Activated naive CD4-positive, alpha-beta T cell treated with anti-CD3 and anti-CD28 coated beads, Interleukin-2, amount 50 U/mL, for 72 hours (primary cell): Measurements from ENCODE around the gene PTPRD. TPM values are rescaled to one million over a fixed set of nuclear protein-coding genes. Genes with fewer than 3 reads are reported as not detected.
A peak's percentile ranks its signal among the peaks of the same experiment; 100 is the strongest.
"Not testable (repeated sequence)": the region's sequence is repeated elsewhere in the genome, so short reads cannot be mapped to it uniquely, and the experiment has no call there.

Experiments
- ATAC-seq, 2 donors: fragments of 150-1000 bp; cut with Tn5 transposase; 2 replicates each; pipeline ENCODE4 v1.10.0; 2021; ENCODE audit warnings: mild to moderate bottlenecking in 2 of 2, moderate library complexity in 2 of 2
- DNase-seq, 2 donors: peaks; one replicate each; pipeline ENCODE4 v3.0.0; 2021 to 2022; ENCODE audit warnings: low spot score in 2 of 2
- H3K27ac Mint-ChIP-seq, 2 donors: one replicate each; pipeline ENCODE4 v1.8.0; 2022; ENCODE audit warnings: mild to moderate bottlenecking in 2 of 2, mixed read lengths in 2 of 2
- H3K36me3 Mint-ChIP-seq, 2 donors: one replicate each; pipeline ENCODE4 v1.8.0; 2022; ENCODE audit warnings: mixed read lengths in 2 of 2
- H3K9me3 Mint-ChIP-seq, 2 donors: one replicate each; pipeline ENCODE4 v1.8.0; 2022; ENCODE audit warnings: mixed read lengths in 2 of 2
- total RNA-seq, 2 donors: library from RNA; stranded (reverse); gene quantifications; one replicate each; pipeline ENCODE4 v1.2.3, GENCODE V29; 2022

PTPRD gene
- total RNA-seq, 2 donors from 2014 or later: not detected

DNA sequence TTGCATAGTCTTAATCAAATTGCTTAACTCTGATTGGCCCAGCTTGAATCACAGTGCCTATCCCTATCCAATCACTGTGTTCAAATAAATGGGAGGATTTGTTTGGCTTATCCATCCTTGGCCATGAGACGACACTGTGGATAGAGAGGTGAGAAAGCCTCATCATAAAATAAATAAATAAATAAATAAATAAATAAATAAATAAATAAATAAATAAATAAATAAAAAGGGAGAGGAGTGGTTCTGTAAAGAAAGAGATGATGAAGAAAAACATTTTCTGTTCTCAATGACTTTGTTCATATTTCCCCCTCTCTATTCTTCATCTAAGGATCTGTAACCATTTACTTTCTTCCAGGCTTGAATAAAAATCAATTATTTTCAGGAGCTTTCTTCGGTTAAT, 74.7 kb downstream of the PTPRD start:
- DNase-seq (no peak), ATAC-seq (no peak)
- no peak overlapping the region for H3K27ac Mint-ChIP-seq
- peaks cover 0 to 6% of the 10 kb centered on the region in 2 donors for H3K9me3 Mint-ChIP-seq
- H3K36me3 Mint-ChIP-seq: no peaks in the 10 kb centered on the region

DNA sequence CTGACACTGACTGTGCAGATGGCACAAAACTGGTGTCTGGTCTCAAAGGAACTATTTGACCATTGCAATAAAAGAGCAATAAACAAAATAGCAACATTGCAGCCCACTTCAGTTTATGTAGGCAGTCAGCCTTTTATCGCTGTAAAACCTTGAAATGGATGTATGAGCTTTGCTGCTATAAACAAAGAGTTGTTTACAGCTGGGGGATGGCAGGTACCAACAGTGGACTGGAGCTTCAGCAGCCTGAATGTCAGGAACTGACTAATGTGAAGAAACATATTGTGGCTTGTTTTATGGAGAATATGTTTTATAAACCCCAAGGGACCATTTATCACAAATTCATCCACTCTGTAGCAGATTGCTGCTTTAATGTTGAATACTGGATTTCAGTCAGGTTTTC, 78.0 kb downstream of the PTPRD start:
- Mint-ChIP-seq H3K9me3 (peaks cover 5 to 6% of the 10 kb centered on the region in 2 donors), H3K27ac (no peak overlapping the region)
- ATAC-seq: no peak

DNA sequence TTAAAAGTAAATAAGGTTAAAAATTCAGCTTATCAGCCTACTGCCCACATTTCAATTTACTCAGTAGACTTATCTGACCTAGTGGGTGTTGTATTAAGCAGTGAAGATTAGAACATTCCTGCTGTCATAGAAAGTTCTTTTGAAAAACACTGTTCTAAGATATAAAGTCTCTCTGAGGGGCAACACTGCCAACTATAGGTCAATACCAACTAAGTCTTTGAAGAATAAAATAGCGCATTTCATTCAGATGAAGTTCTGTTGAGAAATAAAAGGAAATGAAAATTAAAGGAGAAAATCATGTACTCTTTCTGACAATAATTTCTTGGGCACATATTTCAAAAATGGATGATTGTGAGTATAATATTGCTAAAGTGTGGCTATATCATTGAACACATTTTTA, 86.8 kb downstream of the PTPRD start:
- Mint-ChIP-seq H3K9me3 (peaks cover 13 to 16% of the 10 kb centered on the region in 2 donors), H3K27ac (no peak overlapping the region), H3K36me3 (no peaks in the 10 kb centered on the region)
- DNase-seq (no peak), ATAC-seq (no peak)

More for the DNA sequence above, 78.0 kb downstream of the PTPRD start:
- no peaks in the 10 kb centered on the region for H3K36me3 Mint-ChIP-seq
- DNase-seq: no peak

DNA sequence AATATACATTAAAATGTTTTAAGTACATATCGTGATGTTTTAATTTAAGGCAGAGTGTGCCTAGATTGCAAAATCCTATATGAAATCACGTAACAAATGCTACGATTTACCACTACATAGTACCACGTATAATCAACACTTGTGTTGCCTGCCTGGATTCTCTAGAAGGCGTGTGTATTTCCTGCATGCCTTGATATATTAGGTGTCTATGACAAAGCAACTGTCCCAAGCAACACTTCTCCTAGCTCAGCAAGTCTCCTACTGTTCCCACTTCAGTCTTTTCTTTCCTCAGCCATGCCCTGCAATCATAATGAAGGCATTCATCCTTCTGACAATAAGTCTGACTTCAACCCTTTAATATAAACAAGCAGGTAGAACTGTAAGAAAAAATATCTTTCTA, 89.6 kb downstream of the PTPRD start:
- ATAC-seq: no peak

DNA sequence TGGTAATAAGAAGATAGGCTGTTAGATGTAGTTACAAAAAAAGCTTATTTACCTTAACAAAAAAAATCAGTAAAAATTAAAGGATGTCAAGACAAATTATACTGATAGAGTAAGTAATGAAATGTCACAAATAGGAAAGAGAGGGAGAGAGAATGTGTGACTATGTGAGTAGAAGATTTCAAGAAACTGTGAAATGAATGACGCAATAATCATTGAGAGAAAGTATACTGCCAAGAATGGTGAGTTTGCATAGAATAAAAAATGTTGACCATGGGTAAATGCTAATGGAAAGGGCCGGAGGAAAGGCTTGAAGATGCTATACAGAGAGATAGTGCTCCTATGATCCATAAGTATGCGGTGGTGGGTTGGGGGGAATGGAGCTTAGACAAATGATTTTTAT, 100.7 kb downstream of the PTPRD start:
- no peak for ATAC-seq
- H3K27ac Mint-ChIP-seq: peak overlapping the region in 1 of 2 donors; percentile 0
- peaks cover 14 to 27% of the 10 kb centered on the region in 2 donors for H3K9me3 Mint-ChIP-seq
- no peak for DNase-seq
- peaks cover 0 to 3% of the 10 kb centered on the region in 2 donors for H3K36me3 Mint-ChIP-seq

More for the DNA sequence above, 89.6 kb downstream of the PTPRD start:
- no peak for DNase-seq
- Mint-ChIP-seq H3K27ac (no peak overlapping the region), H3K9me3 (peaks cover 11 to 19% of the 10 kb centered on the region in 2 donors), H3K36me3 (no peaks in the 10 kb centered on the region)

DNA sequence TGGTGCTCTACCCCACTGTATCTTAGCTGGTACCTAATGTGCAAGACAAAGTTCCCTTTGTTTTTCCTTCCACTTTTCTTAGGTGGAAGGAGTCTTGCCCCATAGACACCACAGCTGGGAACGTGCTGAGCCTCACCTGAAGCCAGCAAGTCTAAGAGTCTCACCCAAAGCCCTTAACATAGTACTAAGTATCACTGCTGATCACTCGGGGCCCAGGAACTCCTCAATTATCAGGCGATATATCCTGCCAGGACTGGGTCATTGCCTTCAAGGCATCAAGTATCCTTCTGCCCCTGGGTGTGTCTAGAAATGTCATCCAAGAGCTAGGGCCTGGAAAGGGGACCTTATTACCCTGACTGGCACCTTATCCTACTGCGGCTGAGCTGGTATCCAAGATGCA, 123.9 kb downstream of the PTPRD start:
- no peak overlapping the region for H3K27ac Mint-ChIP-seq
- no peak for ATAC-seq

DNA sequence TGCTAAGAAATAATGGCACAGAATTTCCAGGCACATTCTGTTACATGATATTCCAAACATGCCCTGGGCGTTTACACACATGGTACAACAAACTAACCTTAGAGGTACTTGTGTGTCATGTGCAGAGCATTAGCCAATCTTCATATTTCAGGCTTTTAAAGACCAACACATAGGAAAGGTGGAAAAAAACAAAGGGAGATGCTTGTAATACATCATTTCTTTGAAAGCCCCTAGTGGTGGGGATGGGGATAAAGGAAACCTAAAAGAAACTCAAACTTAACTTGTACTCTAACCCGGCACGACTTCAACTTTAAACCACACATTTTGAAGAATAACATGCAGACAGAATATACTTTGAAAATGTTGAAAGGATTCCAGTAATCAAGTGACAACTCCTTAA, 133.6 kb downstream of the PTPRD start:
- no peak for DNase-seq
- Mint-ChIP-seq H3K27ac (no peak overlapping the region), H3K36me3 (peaks cover 0 to 6% of the 10 kb centered on the region in 2 donors), H3K9me3 (peaks cover 23 to 36% of the 10 kb centered on the region in 2 donors)
- no peak for ATAC-seq

More for the DNA sequence above, 123.9 kb downstream of the PTPRD start:
- DNase-seq: no peak
- H3K36me3 Mint-ChIP-seq: no peaks in the 10 kb centered on the region
- peaks cover 19 to 26% of the 10 kb centered on the region in 2 donors for H3K9me3 Mint-ChIP-seq

DNA sequence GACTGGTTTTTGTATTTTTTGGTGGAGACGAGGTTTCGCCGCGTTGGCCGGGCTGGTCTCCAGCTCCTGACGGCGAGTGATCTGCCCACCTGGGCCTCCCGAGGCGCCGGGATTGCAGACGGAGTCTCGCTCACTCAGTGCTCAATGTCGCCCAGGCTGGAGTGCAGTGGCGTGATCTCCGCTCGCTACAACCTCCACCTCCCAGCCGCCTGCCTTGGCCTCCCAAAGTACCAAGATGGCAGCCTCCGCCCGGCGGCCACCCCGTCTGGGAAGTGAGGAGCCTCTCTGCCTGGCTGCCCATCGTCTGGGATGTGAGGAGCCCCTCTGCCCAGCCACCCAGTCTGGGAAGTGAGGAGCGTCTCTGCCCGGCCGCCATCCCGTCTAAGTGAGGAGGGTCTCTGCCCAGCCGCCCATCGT, 163.6 kb downstream of the PTPRD start:
- H3K9me3 Mint-ChIP-seq: peaks cover 25 to 31% of the 10 kb centered on the region in 2 donors

DNA sequence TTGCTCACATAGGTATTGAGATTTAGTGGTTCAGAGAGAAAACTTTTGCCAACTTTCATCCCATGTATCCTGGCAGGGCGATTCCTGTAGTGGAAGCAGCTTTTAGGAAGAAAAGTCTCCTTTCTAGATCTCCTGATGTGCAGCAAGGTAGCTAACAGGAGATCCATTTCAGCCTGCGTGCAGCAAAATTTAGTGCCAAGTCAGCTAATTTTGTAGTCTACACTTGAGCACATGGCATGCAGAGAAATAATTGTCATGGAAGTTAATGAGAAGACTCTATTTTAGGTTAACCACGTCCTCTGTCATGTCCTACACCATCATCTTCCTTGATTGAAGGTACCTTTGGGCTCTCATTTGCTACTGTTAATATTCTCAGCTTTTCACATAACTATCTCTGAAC, 165.8 kb downstream of the PTPRD start:
- Mint-ChIP-seq H3K27ac (no peak overlapping the region), H3K9me3 (peaks cover 19 to 23% of the 10 kb centered on the region in 2 donors), H3K36me3 (peaks cover 0 to 5% of the 10 kb centered on the region in 2 donors)
- no peak for DNase-seq
- no peak for ATAC-seq

More for the DNA sequence above, 163.6 kb downstream of the PTPRD start:
- H3K36me3 Mint-ChIP-seq, ATAC-seq, H3K27ac Mint-ChIP-seq: not testable (repeated sequence)
- peak in 1 of 2 donors; percentile 33 for DNase-seq

DNA sequence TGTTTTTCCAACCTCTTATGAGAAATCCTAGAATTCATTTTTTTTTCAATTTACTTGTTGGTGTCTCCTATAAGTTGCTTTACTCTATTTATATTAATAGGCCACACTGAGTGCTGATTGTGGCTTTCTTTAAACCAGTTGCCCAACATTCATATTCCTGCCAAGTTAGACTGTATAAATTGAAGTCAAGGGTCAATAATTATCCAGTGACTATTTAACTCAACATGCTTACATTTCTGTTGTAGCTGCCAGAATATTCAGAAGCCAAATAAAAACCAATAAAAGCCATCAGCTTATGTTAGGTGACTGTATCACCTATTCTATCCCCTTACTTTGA, 169.0 kb downstream of the PTPRD start:
- Mint-ChIP-seq H3K36me3 (peaks cover 0 to 5% of the 10 kb centered on the region in 2 donors), H3K9me3 (peaks cover 20 to 31% of the 10 kb centered on the region in 2 donors), H3K27ac (no peak overlapping the region)
- DNase-seq: no peak
- no peak for ATAC-seq

DNA sequence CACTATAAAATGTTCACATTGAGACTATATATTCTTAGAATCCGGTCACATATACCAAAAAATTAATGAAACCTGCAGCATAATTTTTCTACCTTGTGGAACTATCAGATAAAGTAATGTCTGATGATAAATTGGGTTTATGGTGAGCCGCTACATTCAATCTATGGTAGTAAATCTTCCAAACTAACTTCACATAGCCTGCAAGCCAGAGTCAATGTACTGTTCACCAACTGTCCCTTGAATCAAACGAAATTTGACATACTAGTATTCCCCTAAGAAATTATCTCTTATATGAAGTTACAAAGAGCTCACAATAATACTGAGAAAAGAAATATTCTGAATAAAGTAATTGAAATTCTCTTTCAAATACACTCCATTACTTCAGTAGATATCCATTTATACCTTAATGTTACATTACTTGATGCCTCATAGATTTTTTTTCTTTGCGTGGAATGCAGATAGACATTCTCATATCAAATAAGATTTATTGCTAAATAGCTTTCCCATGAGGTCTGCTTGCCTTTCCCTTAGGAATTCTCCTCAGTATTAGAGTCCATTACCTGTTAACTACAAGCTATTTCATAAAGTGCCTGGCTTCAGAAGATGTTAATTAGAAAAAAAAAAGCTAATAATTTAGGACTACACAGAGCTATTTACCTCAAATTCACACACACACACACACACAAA, 169.5 kb downstream of the PTPRD start:
- H3K9me3 Mint-ChIP-seq: peaks cover 20 to 32% of the 10 kb centered on the region in 2 donors
- no peak for DNase-seq
- ATAC-seq: no peak
- no peak overlapping the region for H3K27ac Mint-ChIP-seq
- peaks cover 0 to 5% of the 10 kb centered on the region in 2 donors for H3K36me3 Mint-ChIP-seq

DNA sequence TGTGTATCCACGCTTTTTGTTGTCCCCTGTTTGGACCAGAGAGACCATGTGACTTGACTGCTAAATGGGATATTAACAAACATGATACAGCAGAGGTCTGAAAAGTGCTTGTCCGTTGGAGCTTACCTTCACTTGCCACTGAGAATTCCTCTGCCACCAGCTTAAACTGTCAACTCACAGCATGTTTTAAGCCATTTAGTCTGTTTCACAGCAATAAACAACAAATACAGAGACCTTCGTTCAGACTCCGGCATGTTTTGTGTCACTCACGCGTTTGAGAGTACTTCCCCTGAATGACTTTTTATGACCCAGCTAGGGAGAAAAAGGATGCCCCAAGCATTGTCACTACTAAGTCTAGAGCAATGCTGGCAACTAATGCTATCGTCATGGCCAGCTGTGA, 173.8 kb downstream of the PTPRD start:
- Mint-ChIP-seq H3K9me3 (peaks cover 4 to 15% of the 10 kb centered on the region in 2 donors), H3K36me3 (no peaks in the 10 kb centered on the region), H3K27ac (no peak overlapping the region)
- DNase-seq (no peak), ATAC-seq (no peak)

DNA sequence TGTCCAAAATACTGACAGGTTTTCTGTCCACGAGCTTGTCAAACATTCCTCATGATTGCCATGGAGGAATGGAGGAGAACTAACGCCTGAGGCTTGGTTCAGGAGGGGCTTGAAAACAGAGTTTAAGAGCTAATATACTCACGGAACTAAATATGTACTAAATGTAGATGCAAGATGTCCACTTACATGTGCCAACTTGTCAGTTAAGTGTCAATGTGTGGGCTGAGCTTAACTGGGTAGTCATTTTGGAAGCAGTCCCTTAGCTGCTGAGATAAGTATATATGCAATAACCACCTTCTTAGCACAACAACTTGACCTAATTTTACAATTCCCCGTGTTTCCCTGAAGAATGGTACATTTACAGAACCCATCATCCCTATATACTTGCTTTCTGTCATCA, 176.0 kb downstream of the PTPRD start:
- DNase-seq (no peak), ATAC-seq (no peak)
- Mint-ChIP-seq H3K9me3 (peaks cover 11 to 15% of the 10 kb centered on the region in 2 donors), H3K36me3 (no peaks in the 10 kb centered on the region), H3K27ac (no peak overlapping the region)

DNA sequence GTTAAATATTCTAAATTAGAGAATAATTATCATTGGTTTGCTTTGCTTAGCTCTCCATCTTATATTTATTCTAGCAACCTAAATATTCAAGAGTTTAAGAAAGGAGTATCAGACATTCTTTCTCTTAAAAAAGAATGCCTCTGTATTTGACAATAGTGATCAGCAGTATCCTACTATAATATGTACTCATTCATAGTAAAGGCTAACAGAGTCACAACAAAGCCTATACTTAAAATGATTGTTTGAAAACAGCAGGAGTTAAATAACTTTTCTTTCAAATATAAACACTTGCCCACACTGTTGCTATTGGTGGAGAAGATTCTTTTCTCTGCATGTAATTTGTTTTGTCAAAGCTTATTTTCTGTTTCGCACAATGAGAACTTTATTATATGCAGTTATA, 178.4 kb downstream of the PTPRD start:
- H3K27ac Mint-ChIP-seq: no peak overlapping the region
- ATAC-seq (no peak), DNase-seq (no peak)
- H3K36me3 Mint-ChIP-seq: no peaks in the 10 kb centered on the region
- peaks cover 6 to 7% of the 10 kb centered on the region in 2 donors for H3K9me3 Mint-ChIP-seq

DNA sequence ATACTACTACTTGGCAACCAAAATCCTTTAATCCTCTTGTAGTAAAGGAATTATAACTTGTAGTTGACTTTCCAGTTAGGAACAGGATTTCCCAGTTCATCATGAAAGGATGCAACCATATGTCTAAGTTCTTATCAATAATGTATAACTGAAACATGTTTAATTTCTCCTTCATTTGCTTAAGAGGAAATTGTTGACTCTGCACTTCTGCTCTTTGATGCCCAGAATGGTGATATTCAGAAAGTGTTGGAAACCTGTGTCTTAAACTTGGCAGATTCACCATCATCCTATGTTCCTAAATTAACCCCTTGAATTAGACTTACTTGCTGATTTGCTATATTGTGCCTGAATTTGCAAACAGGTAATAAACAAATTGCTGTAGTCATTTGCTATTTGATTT, 201.5 kb downstream of the PTPRD start:
- Mint-ChIP-seq H3K9me3 (peaks cover 15 to 26% of the 10 kb centered on the region in 2 donors), H3K27ac (no peak overlapping the region), H3K36me3 (peaks cover 4 to 9% of the 10 kb centered on the region in 2 donors)
- DNase-seq: no peak
- ATAC-seq: no peak

DNA sequence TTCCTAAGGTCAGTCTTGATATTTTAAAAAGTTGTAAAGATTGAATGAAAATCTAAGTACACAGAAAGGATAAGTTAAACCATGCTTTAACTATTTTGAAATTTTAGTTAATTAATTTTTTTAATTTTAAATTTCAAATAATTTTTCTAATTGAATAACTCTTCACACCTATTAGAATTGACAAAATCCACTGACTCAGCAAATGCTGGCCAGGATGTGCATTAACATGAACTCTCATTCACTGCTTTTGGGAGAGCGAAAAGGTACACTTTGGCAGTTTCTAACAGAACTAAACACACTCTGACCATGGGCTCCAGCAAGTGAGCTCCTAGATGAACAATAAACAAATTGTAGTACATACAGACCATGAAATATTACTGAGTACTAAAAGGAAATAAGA, 209.5 kb downstream of the PTPRD start:
- H3K36me3 Mint-ChIP-seq: no peaks in the 10 kb centered on the region

DNA sequence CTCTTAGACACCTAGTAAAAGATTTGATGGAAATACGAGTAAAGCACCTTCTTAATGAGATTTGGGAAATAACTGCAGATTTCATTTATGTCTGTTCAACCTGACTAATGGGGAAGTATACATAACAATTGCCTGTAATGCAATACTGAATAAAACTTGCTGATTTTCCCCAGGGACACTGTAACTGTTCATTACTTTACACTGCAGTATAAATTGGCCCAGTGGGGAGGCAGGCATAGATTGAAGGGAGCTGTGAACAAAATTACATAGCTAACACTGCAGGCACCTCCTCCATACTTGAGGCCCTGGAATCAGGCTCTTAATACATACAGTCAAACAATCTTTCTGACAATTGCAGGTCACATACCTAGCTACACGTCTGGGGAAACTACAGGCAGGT, 216.2 kb downstream of the PTPRD start:
- H3K9me3 Mint-ChIP-seq: peaks cover 6 to 9% of the 10 kb centered on the region in 2 donors
- no peaks in the 10 kb centered on the region for H3K36me3 Mint-ChIP-seq
- no peak for ATAC-seq
- no peak for DNase-seq
- H3K27ac Mint-ChIP-seq: no peak overlapping the region

More for the DNA sequence above, 209.5 kb downstream of the PTPRD start:
- no peak for DNase-seq
- Mint-ChIP-seq H3K9me3 (peaks cover 0 to 5% of the 10 kb centered on the region in 2 donors), H3K27ac (no peak overlapping the region)
- no peak for ATAC-seq

DNA sequence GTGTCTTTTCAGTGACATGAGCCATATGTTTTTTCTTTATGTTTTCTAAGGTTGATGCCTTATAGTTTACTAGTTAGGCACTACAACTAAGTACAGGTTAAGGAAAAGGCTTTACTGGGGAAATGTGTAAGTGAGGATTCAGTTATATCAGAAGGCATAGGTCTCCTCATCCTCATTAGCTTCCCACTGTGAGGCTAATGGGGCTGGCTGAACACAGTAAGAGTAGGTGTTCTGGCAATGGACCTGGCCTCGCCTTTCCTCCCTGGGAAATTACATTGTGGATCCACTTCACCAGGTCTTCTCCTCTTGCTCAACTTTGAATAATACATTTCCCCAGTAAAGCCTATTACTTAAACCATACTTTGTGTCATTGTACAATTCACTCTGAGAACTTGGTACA, 225.5 kb downstream of the PTPRD start:
- ATAC-seq (no peak), DNase-seq (no peak)
- Mint-ChIP-seq H3K9me3 (peaks cover 14 to 25% of the 10 kb centered on the region in 2 donors), H3K36me3 (no peaks in the 10 kb centered on the region), H3K27ac (no peak overlapping the region)
